ENCODE measurements around the gene CHAF1A.

Gene CHAF1A

GRCh38 chr19:4406626-4407025, 4.2 kb downstream of the CHAF1A start:
- DNase-seq = no peak

GRCh38 chr19:4409123-4409933, 6.9 kb downstream of the CHAF1A start:
- DNase-seq = no peak

- DNase-seq = no peak
Measured at GRCh38 chr19:4413588-4413987, 11.1 kb downstream of the CHAF1A start.

- no peak for DNase-seq
Measured at GRCh38 chr19:4414144-4414799, 11.8 kb downstream of the CHAF1A start.

- DNase-seq = no peak
Measured at GRCh38 chr19:4414800-4415321, 12.4 kb downstream of the CHAF1A start.

- no peak for DNase-seq
Measured at GRCh38 chr19:4415352-4415751, 12.9 kb downstream of the CHAF1A start.

- DNase-seq = no peak
Measured at GRCh38 chr19:4416268-4416667, 13.8 kb downstream of the CHAF1A start.

- no peak for DNase-seq
Measured at GRCh38 chr19:4423416-4424126, 21.1 kb downstream of the CHAF1A start.

- no peak for DNase-seq
Measured at GRCh38 chr19:4425537-4425936, 23.1 kb downstream of the CHAF1A start.

- DNase-seq = no peak
Measured at GRCh38 chr19:4428326-4428975, 26.0 kb downstream of the CHAF1A start.

- DNase-seq = no peak
Measured at GRCh38 chr19:4429256-4429655, 26.8 kb downstream of the CHAF1A start.

GRCh38 chr19:4429771-4430171, 27.3 kb downstream of the CHAF1A start:
- no peak for DNase-seq

GRCh38 chr19:4430760-4431159, 28.3 kb downstream of the CHAF1A start:
- no peak for DNase-seq

- DNase-seq = no peak
Measured at GRCh38 chr19:4431296-4431695, 28.9 kb downstream of the CHAF1A start.

GRCh38 chr19:4431808-4432674, 29.6 kb downstream of the CHAF1A start:
- DNase-seq = no peak

- no peak for DNase-seq
Measured at GRCh38 chr19:4432918-4433506, 30.6 kb downstream of the CHAF1A start.

- no peak for DNase-seq
Measured at GRCh38 chr19:4434391-4434790, 32.0 kb downstream of the CHAF1A start.

- DNase-seq = no peak
Measured at GRCh38 chr19:4436231-4436630, 33.8 kb downstream of the CHAF1A start.

GRCh38 chr19:4437103-4437502, 34.7 kb downstream of the CHAF1A start:
- no peak for DNase-seq

- DNase-seq = no peak
Measured at GRCh38 chr19:4439243-4439642, 36.8 kb downstream of the CHAF1A start.

GRCh38 chr19:4441994-4442818, 39.8 kb downstream of the CHAF1A start:
- DNase-seq = no peak

Measured in NCI-H69 (cell line).